HG02973 (cell line): Measurements from ENCODE around the gene C4A.
"Not testable (repeated sequence)": the region's sequence is repeated elsewhere in the genome, so short reads cannot be mapped to it uniquely, and the experiment has no call there.

ENCODE experiments used
- ATAC-seq: cut with Tn5 transposase; IDR thresholded peaks from one replicate; pipeline ENCODE4 v1.9.1; 2021; ENCODE audit warnings: moderate library complexity; ENCODE audit not compliant: unreplicated experiment

Gene C4A

GRCh38 chr6:32047539-32047854, 65.6 kb downstream of the C4A start:
- no peak for ATAC-seq

GRCh38 chr6:32047855-32048766, 66.3 kb downstream of the C4A start:
- no peak for ATAC-seq

- not testable (repeated sequence) for ATAC-seq
Observed at GRCh38 chr6:32049149-32049548, 67.3 kb downstream of the C4A start.

GRCh38 chr6:32049736-32050135, 67.9 kb downstream of the C4A start:
- ATAC-seq, result not testable (repeated sequence)

- no peak for ATAC-seq
Observed at GRCh38 chr6:32050562-32050961, 68.7 kb downstream of the C4A start.
